ENCODE results near the gene CISD3. TPM values are rescaled to one million over a fixed set of nuclear protein-coding genes. Genes with fewer than 3 reads are reported as not detected.
"Not testable (repeated sequence)": the region's sequence is repeated elsewhere in the genome, so short reads cannot be mapped to it uniquely, and the experiment has no call there.

CISD3 gene
- total RNA-seq, 2 donors from 2014 or later = 36.1 to 57.3 TPM

- H3K27ac Mint-ChIP-seq = no peak overlapping the region
- no peaks in the 10 kb centered on the region for H3K27me3 Mint-ChIP-seq
- peaks cover 100% of the 10 kb centered on the region for H3K36me3 Mint-ChIP-seq (ENCODE audit: low read depth)
- peaks cover 35% of the 10 kb centered on the region for H3K4me1 Mint-ChIP-seq
- no peak for ATAC-seq (replicated peaks)
- H3K9me3 Mint-ChIP-seq = no peaks in the 10 kb centered on the region
- H3K4me3 Mint-ChIP-seq = no peak overlapping the region
Measured at GRCh38 chr17:38713456-38714075, 16.6 kb upstream of the CISD3 start.

- Mint-ChIP-seq H3K9me3 (no peaks in the 10 kb centered on the region), H3K27ac (peak overlapping the region; percentile 97), H3K4me1 (peaks cover 29% of the 10 kb centered on the region), H3K4me3 (peak overlapping the region; percentile 79), H3K36me3 (ENCODE audit: low read depth) (peaks cover 98% of the 10 kb centered on the region), H3K27me3 (no peaks in the 10 kb centered on the region)
- peak; percentile 72 for ATAC-seq (replicated peaks)
Measured at GRCh38 chr17:38715216-38715943, 14.8 kb upstream of the CISD3 start.

DNA sequence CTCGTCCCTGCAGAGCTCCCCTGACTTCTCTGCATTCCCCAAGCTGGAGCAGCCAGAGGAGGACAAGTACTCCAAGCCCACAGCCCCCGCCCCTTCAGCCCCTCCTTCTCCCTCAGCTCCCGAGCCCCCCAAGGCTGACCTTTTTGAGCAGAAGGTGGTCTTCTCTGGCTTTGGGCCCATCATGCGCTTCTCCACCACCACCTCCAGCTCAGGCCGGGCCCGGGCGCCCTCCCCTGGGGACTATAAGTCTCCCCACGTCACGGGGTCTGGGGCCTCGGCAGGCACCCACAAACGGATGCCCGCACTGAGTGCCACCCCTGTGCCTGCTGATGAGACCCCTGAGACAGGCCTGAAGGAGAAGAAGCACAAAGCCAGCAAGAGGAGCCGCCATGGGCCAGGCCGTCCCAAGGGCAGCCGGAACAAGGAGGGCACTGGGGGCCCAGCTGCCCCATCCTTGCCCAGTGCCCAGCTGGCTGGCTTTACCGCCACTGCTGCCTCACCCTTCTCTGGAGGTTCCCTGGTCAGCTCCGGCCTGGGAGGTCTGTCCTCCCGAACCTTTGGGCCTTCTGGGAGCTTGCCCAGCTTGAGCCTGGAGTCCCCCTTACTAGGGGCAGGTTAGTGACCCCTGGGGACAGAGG, 13.7 kb upstream of the CISD3 start:
- peaks cover 21% of the 10 kb centered on the region for H3K4me1 Mint-ChIP-seq
- no peaks in the 10 kb centered on the region for H3K9me3 Mint-ChIP-seq
- H3K36me3 Mint-ChIP-seq (ENCODE audit: low read depth) = peaks cover 98% of the 10 kb centered on the region
- H3K4me3 Mint-ChIP-seq = no peak overlapping the region
- ATAC-seq (replicated peaks) = no peak
- H3K27ac Mint-ChIP-seq = peak overlapping the region; percentile 97
- H3K27me3 Mint-ChIP-seq = no peaks in the 10 kb centered on the region

GRCh38 chr17:38717139-38717745, 12.9 kb upstream of the CISD3 start:
- no peaks in the 10 kb centered on the region for H3K27me3 Mint-ChIP-seq
- peaks cover 93% of the 10 kb centered on the region for H3K36me3 Mint-ChIP-seq (ENCODE audit: low read depth)
- peak overlapping the region; percentile 56 for H3K27ac Mint-ChIP-seq
- no peak for ATAC-seq (replicated peaks)
- peaks cover 21% of the 10 kb centered on the region for H3K4me1 Mint-ChIP-seq
- no peaks in the 10 kb centered on the region for H3K9me3 Mint-ChIP-seq
- no peak overlapping the region for H3K4me3 Mint-ChIP-seq

DNA sequence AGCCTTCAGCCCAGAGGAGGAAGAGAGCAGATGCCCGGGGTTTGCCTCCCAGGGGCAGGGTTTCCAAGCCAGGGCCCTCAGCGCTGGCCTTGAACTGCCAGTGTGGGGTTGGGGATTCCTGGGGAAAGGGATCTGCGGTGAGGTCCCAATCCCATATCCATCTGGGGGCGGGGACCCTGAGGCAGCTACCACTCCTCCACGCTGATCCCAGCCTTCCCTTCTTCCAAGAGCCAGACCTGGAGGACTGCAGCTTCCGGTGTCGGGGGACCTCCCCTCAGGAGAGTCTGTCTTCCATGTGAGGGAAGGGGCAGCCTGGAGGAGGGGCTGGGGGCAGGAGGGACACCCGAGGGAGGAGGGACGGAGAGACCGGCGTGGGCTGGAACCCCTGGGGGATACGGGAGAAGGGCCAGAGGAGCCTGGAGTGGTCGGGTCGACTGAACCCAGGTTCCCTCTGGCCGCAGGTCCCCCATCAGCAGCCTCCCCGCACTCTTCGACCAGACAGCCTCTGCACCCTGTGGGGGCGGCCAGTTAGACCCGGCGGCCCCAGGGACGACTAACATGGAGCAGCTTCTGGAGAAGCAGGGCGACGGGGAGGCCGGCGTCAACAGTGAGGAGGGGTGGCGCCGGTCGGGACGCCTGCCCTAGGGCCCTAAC, 10.7 kb upstream of the CISD3 start:
- ATAC-seq (replicated peaks) = no peak
- Mint-ChIP-seq H3K4me1 (peaks cover 21% of the 10 kb centered on the region), H3K9me3 (no peaks in the 10 kb centered on the region), H3K36me3 (ENCODE audit: low read depth) (peaks cover 93% of the 10 kb centered on the region), H3K4me3 (no peak overlapping the region), H3K27me3 (no peaks in the 10 kb centered on the region), H3K27ac (peak overlapping the region; percentile 48)

DNA sequence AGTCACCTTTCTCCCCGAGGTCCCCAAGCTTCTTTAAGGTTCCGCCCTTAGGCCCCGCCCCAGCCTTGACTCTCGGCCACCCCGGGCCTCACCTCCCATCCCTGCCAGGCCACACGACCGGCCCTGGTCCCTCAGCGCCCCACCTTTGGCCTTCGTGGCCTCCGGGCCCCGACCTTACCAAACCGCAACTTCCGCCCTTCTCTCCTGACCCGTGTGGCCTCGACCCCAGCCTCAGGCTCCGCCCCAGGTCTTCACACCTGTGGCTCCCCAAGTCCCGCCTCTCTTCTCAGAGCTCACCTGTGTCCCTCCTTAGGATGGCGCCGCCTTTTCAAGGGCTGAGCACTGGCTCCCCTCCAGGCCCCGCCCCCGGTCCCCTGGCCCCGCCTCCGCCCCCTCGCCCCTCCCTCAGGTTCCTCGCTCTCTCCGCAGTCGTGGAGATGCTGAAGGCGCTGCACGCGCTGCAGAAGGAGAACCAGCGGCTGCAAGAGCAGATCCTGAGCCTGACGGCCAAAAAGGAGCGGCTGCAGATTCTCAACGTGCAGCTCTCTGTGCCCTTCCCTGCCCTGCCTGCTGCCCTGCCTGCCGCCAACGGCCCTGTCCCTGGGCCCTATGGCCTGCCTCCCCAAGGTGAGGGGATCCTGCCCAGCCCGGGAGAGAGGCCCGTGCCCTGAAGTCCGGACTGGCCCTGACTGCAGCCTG, 10.0 kb upstream of the CISD3 start:
- no peak for ATAC-seq (replicated peaks)
- H3K9me3 Mint-ChIP-seq = no peaks in the 10 kb centered on the region
- H3K4me3 Mint-ChIP-seq = no peak overlapping the region
- no peak overlapping the region for H3K27ac Mint-ChIP-seq
- H3K36me3 Mint-ChIP-seq (ENCODE audit: low read depth) = peaks cover 92% of the 10 kb centered on the region
- no peaks in the 10 kb centered on the region for H3K27me3 Mint-ChIP-seq
- H3K4me1 Mint-ChIP-seq = peaks cover 15% of the 10 kb centered on the region

GRCh38 chr17:38720941-38721340, 9.2 kb upstream of the CISD3 start:
- Mint-ChIP-seq H3K9me3 (no peaks in the 10 kb centered on the region), H3K4me3 (no peak overlapping the region), H3K4me1 (peaks cover 7% of the 10 kb centered on the region), H3K27ac (peak overlapping the region; percentile 62), H3K27me3 (no peaks in the 10 kb centered on the region), H3K36me3 (ENCODE audit: low read depth) (peaks cover 91% of the 10 kb centered on the region)
- ATAC-seq (replicated peaks) = no peak

GRCh38 chr17:38721802-38722201, 8.3 kb upstream of the CISD3 start:
- peaks cover 5% of the 10 kb centered on the region for H3K4me1 Mint-ChIP-seq
- no peak overlapping the region for H3K27ac Mint-ChIP-seq
- H3K9me3 Mint-ChIP-seq = no peaks in the 10 kb centered on the region
- H3K36me3 Mint-ChIP-seq (ENCODE audit: low read depth) = peaks cover 83% of the 10 kb centered on the region
- no peaks in the 10 kb centered on the region for H3K27me3 Mint-ChIP-seq
- no peak overlapping the region for H3K4me3 Mint-ChIP-seq
- ATAC-seq (replicated peaks) = no peak

DNA sequence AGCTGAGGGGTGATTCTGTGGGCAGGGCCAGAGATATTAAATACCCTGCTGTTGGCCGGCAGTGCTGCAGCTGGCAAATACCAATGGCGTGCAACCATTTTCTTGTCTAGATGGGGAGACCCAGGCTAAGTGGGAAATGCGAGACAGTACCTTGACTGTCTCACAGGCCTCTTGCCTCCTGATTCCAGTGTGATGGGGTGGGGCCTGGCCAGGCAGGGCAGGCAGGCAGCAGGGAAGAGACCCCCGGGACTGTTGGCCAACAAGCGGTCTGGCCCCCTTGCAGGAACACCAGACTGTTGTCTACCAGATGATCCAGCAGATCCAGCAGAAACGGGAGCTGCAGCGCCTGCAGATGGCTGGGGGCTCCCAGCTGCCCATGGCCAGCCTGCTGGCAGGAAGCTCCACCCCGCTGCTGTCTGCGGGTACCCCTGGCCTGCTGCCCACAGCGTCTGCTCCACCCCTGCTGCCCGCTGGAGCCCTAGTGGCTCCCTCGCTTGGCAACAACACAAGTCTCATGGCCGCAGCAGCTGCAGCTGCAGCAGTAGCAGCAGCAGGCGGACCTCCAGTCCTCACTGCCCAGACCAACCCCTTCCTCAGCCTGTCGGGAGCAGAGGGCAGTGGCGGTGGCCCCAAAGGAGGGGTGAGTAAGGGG, 5.7 kb upstream of the CISD3 start:
- peak overlapping the region; percentile 38 for H3K27ac Mint-ChIP-seq
- H3K36me3 Mint-ChIP-seq (ENCODE audit: low read depth) = peaks cover 83% of the 10 kb centered on the region
- no peak for ATAC-seq (replicated peaks)
- H3K4me3 Mint-ChIP-seq = peak overlapping the region; percentile 89
- H3K4me1 Mint-ChIP-seq = peaks cover 19% of the 10 kb centered on the region
- no peaks in the 10 kb centered on the region for H3K27me3 Mint-ChIP-seq
- H3K9me3 Mint-ChIP-seq = peaks cover 3% of the 10 kb centered on the region

DNA sequence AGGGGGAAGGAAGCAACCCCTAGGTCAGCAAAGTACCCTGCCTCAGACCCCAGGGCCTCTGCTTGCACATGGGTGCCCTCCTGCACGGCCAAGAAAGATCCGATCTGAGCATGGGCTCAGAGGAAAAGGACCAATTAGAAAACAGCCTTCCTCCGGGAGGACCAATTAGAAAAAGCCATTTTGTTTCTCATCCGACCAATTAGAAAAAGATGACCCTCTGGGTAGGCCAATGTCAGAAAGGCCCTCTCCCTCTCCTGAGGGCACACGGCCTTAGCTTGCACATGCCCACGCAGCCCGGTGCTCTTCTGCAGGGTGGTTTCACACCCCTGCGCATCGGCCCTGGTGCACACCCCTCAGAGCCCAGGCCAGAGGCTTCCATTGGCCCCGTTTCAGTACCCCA, 5.1 kb upstream of the CISD3 start:
- no peak overlapping the region for H3K27ac Mint-ChIP-seq
- no peak for ATAC-seq (replicated peaks)
- H3K4me3 Mint-ChIP-seq = peak overlapping the region; percentile 89
- no peaks in the 10 kb centered on the region for H3K27me3 Mint-ChIP-seq
- H3K36me3 Mint-ChIP-seq (ENCODE audit: low read depth) = peaks cover 79% of the 10 kb centered on the region
- peaks cover 20% of the 10 kb centered on the region for H3K4me1 Mint-ChIP-seq
- H3K9me3 Mint-ChIP-seq = peaks cover 3% of the 10 kb centered on the region

GRCh38 chr17:38726145-38726544, 4.0 kb upstream of the CISD3 start:
- not testable (repeated sequence) for H3K27me3 Mint-ChIP-seq; H3K27ac Mint-ChIP-seq; H3K9me3 Mint-ChIP-seq; ATAC-seq (replicated peaks)
- H3K36me3 Mint-ChIP-seq (ENCODE audit: low read depth) = peaks cover 78% of the 10 kb centered on the region
- H3K4me3 Mint-ChIP-seq = peak overlapping the region; percentile 89
- peaks cover 25% of the 10 kb centered on the region for H3K4me1 Mint-ChIP-seq

DNA sequence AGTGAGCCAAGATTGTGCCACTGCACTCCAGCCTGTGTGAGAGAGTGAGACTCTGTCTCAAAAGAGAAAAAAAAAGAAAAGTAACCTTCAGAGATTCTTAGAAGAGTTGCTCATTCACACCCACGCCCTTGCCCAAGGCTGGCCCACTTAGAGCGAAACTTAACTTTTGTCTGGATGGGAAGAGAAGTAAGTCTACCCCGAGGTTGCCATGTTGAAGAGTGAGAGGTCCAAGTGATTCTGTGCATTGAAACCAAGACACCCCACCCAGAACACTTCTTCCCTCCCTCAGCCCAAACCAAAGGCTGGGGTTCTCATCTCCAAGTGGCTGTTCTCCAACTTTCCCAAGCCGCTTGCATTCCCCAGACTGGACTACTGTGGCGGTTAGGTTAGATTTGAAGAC, 2.4 kb upstream of the CISD3 start:
- Mint-ChIP-seq H3K27me3 (no peaks in the 10 kb centered on the region), H3K27ac (peak overlapping the region; percentile 95), H3K36me3 (ENCODE audit: low read depth) (peaks cover 83% of the 10 kb centered on the region), H3K4me3 (peak overlapping the region; percentile 89), H3K9me3 (peaks cover 3% of the 10 kb centered on the region), H3K4me1 (peaks cover 32% of the 10 kb centered on the region)
- ATAC-seq (replicated peaks) = peak; percentile 67

- peak; percentile 22 for ATAC-seq (replicated peaks)
- Mint-ChIP-seq H3K36me3 (ENCODE audit: low read depth) (peaks cover 83% of the 10 kb centered on the region), H3K9me3 (peaks cover 3% of the 10 kb centered on the region), H3K27ac (peak overlapping the region; percentile 95), H3K4me1 (peaks cover 39% of the 10 kb centered on the region), H3K4me3 (peak overlapping the region; percentile 89), H3K27me3 (no peaks in the 10 kb centered on the region)
Measured at GRCh38 chr17:38728290-38728831, 1.8 kb upstream of the CISD3 start.
